Measurements from ENCODE around the gene PAX9.

The PAX9 gene

DNA sequence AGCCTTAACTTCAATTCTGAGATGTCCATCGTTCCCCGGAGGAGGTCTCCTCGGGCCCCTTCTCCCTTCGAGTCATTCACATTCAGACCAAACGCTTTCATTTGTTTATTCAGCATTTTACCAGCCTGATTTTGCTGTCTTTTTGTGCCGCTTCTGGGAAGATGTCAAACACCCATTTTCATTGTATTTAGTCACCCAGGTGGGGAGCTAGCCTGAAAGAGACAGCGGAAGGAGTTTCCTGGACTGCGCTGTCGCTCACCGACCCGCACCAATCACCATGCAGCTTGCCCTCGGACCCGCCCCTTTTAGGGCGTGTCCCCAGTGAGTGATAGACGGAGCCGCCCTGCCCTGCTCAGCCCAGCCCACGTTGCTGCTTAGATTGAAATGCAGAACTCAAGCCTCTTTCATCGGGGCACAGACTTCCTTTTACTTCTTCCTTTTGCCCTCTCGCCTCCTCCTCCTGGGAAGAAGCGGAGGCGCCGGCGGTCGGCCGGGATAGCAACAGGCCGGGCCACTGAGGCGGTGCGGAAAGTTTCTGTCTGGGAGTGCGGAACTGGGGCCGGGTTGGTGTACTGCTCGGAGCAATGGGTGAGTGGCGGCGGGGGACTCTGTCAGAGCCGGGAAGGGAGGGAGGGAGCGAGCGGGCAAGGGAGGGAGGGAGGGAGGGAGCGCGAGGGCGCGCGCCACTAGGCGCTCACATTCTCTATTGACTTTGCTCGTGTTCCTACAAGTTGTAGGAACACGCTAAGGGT is at the start of gene PAX9:
TSS of gene PAX9 (plus strand) at position 355 of the 752 bp plus-strand sequence. CDS start at position 585, 230 bp downstream.
- no peak for DNase-seq (ENCODE audit: low read depth in 2 of 2)

GRCh38 chr14:36617824-36618223 is 43.8 kb upstream of the PAX9 start:
- DNase-seq (ENCODE audit: low read depth in 2 of 2) = no peak

DNA sequence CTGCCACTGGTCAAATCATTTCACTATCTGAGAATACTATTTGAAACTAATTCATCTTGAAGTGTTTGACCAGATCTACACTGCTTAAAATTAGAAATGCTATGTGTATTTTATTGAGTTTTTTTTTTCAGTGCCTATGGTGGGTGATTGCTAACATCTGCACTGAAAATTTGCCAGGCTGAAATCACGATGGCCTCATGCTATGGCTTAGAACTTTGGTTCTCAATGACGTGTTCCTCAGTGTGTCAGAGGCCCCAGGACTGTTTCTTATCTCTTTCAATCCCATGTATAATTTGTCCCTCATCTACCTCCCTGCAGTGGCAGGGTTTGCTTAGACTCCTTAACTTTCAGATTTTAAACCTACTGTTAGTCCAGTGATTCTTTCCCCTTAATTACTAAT is 43.0 kb upstream of the PAX9 start:
- DNase-seq (ENCODE audit: low read depth in 2 of 2) = no peak

DNA sequence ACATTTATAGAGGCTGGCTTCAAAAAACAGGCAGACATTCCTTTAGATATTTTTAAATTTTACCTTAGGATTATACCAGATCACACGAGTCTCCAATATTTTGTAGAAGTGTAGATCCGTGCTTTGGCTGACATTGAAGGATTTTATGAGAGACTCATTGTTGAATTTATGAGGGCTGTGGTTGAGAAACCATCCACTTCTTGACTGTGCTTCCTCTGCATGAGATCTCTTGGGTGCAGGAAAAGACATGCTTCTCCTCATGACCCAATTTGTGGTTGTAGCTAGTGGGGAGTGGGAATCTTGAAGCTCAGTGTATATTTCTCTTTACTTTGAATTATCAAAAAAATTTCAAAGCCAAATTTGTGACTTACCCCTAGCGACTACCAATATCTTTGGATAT is 42.5 kb upstream of the PAX9 start:
- DNase-seq (ENCODE audit: low read depth in 2 of 2) = no peak

DNA sequence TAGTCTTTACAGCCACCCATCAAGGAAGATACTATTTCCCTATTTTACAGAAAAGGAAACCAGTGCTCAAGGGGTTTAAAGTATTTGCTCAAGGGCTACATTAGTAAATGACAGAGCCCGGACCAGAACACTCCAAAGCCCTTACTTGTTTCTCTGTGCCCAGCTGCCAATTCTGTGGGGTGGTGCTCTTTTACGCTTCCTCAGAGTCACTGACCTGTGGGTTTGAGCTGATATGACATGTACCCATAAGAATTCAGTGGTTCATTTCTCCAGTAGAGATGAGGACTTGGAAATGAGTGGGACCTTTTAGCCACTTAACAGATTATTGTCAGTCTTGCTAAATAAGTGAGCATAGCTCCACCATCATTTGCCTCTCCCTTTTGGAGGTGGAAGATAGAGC is 41.8 kb upstream of the PAX9 start:
- no peak for DNase-seq (ENCODE audit: low read depth in 2 of 2)

DNA sequence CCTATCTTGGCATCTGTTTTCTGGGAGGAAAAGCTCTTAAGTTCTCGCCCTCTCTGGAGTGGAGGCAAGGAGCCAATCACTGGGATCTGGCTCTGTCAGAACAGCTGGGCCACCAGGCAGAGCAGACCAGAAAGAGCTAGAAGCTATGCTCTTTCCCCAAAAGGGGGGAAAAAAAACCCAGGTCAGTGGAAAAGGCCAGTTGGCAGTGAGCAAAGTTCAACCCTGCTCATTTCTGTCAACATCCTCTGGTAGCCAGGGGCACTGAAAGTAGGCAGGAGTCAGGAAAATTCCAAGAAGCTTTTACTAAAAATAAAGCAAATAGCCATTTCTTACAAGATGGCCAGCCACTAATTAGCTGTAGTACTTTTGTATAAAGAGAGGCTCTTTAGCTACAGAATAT is 36.6 kb upstream of the PAX9 start:
- DNase-seq (ENCODE audit: low read depth in 2 of 2) = no peak

- no peak for DNase-seq (ENCODE audit: low read depth in 2 of 2)
Measured at GRCh38 chr14:36625436-36625835, 36.2 kb upstream of the PAX9 start.

- no peak for DNase-seq (ENCODE audit: low read depth in 2 of 2)
Measured at GRCh38 chr14:36626151-36626550, 35.5 kb upstream of the PAX9 start.

GRCh38 chr14:36627981-36628380 is 33.7 kb upstream of the PAX9 start:
- no peak for DNase-seq (ENCODE audit: low read depth in 2 of 2)

- DNase-seq (ENCODE audit: low read depth in 2 of 2) = no peak
Measured at GRCh38 chr14:36633580-36633979, 28.1 kb upstream of the PAX9 start.

- no peak for DNase-seq (ENCODE audit: low read depth in 2 of 2)
Measured at GRCh38 chr14:36646664-36647416, 14.8 kb upstream of the PAX9 start.

DNA sequence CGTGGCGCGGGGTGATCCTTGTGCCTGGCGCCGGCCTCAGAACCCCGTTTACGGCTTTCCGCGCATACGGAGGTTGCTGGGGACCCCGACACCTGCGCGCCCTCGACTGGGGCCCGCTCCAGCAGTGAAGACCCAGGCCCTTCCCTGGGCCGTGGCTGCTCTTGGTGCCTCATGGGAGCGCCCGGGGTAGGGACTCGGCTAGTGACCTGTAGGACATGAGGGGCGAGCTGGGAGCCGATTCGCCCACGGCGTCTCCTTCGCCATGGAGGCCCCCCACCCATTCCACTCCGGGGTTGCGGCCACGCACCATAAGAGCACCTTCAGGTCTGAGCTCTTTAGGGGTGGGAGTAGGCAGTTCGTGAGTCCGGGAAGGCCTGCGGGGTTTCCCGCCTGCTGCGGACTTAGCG is 14.2 kb upstream of the PAX9 start:
- no peak for DNase-seq (ENCODE audit: low read depth in 2 of 2)

- DNase-seq (ENCODE audit: low read depth in 2 of 2) = no peak
Measured at GRCh38 chr14:36647824-36648753, 13.6 kb upstream of the PAX9 start.

DNA sequence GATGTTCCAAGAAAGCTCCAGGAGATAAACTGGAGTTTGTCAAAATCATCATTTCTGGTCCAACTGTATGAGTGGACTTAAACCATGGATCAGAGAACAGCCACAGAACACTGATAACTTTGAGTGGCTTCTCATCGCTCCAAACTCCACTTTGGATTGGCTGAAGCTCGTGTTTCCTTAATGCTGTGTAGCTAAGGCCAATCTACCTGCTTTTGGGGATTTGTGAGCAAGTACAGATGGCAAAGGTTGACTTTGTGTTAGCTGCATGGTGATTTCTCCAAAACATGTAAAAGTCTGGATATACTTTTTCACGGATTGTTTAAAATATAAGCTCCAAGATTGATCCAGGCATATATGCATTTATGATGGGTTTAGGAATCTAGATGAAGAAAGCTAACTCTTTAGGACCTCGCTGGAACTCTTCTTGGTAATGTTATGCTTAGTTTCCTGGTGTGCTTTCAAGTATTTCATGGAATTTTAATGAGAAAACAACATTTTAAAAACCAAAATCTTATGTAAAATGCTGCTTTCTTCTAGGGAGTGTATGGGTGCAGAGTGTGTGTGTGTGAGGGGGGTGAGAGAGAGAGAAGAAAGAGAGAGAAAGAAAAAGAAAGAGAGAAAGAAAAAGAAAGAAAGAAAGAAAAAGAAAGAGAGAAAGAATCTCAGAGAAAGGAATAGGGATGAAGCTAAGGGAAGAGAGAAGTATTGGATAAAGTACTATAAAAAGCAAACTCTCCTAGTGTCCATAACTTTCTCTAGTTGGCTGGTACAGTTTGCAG is 11.6 kb upstream of the PAX9 start:
- no peak for DNase-seq (ENCODE audit: low read depth in 2 of 2)

- DNase-seq (ENCODE audit: low read depth in 2 of 2) = no peak
Measured at GRCh38 chr14:36652542-36653201, 9.0 kb upstream of the PAX9 start.

- no peak for DNase-seq (ENCODE audit: low read depth in 2 of 2)
Measured at GRCh38 chr14:36653413-36653812, 8.2 kb upstream of the PAX9 start.

DNA sequence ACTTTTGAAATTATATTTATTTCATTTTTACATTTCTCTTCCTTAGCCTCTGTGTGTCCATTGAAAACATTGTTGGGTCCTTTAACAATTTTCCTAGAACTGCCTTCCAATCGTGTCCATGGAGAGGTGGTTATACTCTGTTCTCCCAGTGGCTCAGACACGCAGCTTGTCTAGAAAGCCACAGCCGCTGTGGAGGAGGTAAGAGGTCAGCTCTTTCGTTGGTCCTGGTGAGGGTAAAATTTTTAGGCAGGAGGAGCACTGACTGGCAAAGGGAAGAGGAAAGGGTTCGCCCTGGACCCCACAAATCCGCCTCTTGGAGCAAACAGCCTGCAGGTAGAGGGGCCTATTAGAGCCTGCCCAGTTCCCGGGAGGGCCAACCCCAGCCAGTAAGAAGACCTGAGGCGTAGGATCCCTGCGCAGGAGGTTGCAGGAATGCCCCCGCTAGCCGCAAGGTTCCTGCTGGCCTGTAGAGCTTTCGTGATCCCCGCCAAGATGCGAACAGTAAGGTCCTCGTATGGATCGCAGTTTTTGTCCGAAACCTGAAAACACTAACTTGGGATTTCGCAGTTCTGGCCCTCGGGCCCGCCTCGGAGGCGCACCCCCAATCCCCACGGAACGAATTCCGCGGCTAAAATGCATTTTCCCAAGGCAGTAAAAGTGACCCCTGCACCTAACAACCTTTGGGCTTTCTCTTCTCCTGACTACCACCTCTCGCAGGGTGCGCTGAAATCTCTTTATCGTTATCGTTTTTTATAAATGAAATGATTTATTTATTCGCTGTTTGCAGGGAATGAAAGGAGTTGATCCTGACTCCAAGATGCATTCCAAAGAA is 7.5 kb upstream of the PAX9 start:
- no peak for DNase-seq (ENCODE audit: low read depth in 2 of 2)

DNA sequence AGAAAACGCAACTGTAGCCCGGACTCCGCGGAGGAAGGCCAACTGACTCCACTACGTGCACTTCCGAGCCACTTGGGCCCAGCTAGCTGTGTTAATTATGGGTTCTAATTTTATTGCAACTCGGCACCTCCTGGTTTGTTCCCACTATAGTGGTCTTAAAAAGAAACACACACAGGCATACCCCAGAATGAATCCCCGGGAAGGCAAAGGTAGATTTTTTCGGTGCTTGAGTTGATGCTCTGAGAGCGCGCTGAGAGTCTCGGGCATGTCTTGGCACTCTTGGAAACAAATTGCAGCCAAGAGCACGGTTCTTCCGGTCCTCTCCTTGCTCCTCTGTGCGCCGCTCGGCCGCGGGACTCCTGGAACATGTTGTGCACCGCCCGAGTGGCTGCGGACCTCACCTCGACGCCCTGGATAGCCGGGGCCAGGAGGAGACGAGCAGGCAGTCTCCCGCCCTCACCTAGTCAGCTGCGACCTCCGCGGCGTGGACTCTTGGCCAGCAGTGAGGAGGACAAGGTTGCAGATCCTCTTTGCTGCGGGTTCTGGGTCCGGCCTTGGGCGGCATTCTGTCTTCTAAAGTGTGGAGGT is 6.8 kb upstream of the PAX9 start:
- DNase-seq (ENCODE audit: low read depth in 2 of 2) = no peak

DNA sequence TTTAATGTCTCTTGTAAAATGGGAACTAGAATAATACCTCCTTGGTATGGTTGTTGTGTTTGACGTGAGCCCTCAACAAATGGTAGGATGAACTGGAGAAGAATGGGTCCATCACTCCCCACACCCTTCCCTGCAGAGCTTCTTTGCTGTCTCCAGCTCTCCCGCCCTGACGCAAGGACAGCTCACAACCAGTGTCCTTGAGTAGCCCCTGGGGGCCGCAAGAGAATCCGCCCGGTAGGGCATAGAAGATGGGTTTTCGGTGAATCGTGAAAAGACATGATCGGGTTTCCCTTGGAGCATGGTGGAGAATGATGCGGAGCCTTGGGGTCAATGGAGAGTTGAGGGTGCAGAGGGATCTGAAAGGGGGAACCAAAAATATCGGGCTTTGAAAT is 6.1 kb upstream of the PAX9 start:
- DNase-seq (ENCODE audit: low read depth in 2 of 2) = no peak

All from activated CD8-positive, alpha-beta memory T cell treated with anti-CD3 and anti-CD28 coated beads for 4 hours (primary cell).